ENCODE results near the gene IL6R.

DNA sequence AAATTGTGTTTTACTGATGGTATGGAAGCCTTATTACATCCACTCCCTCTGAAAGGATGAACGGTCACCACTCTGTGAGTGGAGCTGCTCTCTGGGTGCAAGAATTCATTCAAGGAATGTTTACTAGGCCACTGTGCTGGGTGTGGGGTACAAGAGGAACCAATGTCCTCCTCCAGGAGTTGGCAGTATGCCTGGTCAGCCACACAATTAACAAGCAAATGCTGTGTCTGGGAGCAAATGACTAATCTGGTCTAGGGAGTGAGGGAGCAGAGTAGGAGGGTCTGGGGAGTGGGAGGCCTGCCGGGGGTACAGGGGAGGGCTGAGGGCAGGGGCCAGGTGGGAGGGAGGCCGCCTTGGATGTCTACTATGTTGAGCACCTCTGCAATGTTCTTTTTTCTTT, 69.7 kb downstream of the IL6R start:
- TF ChIP-seq, protein P1, sequence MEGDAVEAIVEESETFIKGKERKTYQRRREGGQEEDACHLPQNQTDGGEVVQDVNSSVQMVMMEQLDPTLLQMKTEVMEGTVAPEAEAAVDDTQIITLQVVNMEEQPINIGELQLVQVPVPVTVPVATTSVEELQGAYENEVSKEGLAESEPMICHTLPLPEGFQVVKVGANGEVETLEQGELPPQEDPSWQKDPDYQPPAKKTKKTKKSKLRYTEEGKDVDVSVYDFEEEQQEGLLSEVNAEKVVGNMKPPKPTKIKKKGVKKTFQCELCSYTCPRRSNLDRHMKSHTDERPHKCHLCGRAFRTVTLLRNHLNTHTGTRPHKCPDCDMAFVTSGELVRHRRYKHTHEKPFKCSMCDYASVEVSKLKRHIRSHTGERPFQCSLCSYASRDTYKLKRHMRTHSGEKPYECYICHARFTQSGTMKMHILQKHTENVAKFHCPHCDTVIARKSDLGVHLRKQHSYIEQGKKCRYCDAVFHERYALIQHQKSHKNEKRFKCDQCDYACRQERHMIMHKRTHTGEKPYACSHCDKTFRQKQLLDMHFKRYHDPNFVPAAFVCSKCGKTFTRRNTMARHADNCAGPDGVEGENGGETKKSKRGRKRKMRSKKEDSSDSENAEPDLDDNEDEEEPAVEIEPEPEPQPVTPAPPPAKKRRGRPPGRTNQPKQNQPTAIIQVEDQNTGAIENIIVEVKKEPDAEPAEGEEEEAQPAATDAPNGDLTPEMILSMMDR (IDR thresholded peaks at IDR 0.05) = peak in 1 of 5 experiments; percentile 8
- TF ChIP-seq POLR2A (IDR thresholded peaks at IDR 0.05) = no peak
